ENCODE data around the gene NFIC.

- TF ChIP-seq CTCF (IDR thresholded peaks at IDR 0.05; ENCODE audit: insufficient read depth, low read depth, low read length), result no peak
- TF ChIP-seq EZH2 (IDR thresholded peaks at IDR 0.05; ENCODE audit: insufficient read depth, low read length), result no peak
Measured at GRCh38 chr19:3518255-3518654, 151.9 kb downstream of the NFIC start.

Data from astrocyte (in vitro differentiated cells and primary cell).